ENCODE data around the gene MPL. TPM values are rescaled to one million over a fixed set of nuclear protein-coding genes. Genes with fewer than 3 reads are reported as not detected.

The MPL gene
- total and polyA plus RNA-seq, 10 of the 15 experiments (the other 5 are each of a cell fraction or from before 2014, with no cell fraction given), result not detected

DNA sequence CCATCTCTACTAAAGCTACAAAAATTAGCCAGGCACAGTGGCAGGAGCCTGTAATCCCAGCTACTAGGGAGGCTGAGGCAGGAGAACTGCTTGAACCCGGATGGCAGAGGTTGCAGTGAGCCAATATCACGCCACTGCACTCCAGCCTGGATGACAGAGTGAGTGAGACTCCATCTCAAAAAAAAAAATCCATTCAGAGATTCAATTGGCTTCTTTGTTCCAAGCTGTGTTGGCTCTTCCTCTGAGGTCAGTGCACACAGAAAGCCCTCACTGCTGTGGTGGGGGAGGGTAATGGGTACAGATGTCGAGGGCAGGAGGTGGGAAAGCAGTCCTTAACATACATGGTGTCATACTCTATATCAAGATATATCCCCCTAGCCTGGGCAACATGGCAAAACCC is 22.1 kb upstream of the MPL start:
- ChIA-PET POLR2A (no interaction called here), RAD21 (ENCODE audit: unreplicated experiment) (no interaction called here), CTCF (interaction anchor here (1.4 kb wide), 2 partner anchors 26 to 77 kb away, joined by 3 to 4 read pairs; no protein-coding TSS in a partner anchor), SMC1A (ENCODE audit: uncharacterized antibody, unreplicated experiment) (interaction anchor here (0.8 to 1.5 kb wide), 2 partner anchors 15 to 20 kb away, joined by 3 to 5 read pairs; no protein-coding TSS in a partner anchor)
- Histone ChIP-seq H3K9me3 (replicated peaks; ENCODE audit: control insufficient read depth, insufficient read depth, low read length) (no peaks in the 10 kb centered on the region), H3K79me2 (ENCODE audit: control insufficient read depth, insufficient read depth, low read length) (no peaks in the 10 kb centered on the region), H4K20me1 (ENCODE audit: control insufficient read depth, insufficient read depth) (no peaks in the 10 kb centered on the region), H3K36me3 (ENCODE audit: control insufficient read depth in 2 of 2, insufficient read depth in 2 of 2, low read length in 1 of 2) (no peaks in the 10 kb centered on the region), H3K4me2 (ENCODE audit: control insufficient read depth, insufficient read depth) (no peak overlapping the region), H3K27ac (ENCODE audit: control insufficient read depth, insufficient read depth) (no peak overlapping the region), H3K4me1 (ENCODE audit: control insufficient read depth, insufficient read depth, low read length) (no peaks in the 10 kb centered on the region), H3K4me3 (no peak overlapping the region), H3K27me3 (replicated peaks in 1 of 2; ENCODE audit: control insufficient read depth in 2 of 2, insufficient read depth in 2 of 2, low read length in 1 of 2) (no peaks in the 10 kb centered on the region), H2AFZ (ENCODE audit: control insufficient read depth, low read depth, low read length) (no peak overlapping the region), H3K9ac (ENCODE audit: control insufficient read depth, insufficient read depth, low read length) (no peak overlapping the region)
- WGBS (ENCODE audit: insufficient coverage, insufficient replicate concordance, low lambda C conversion rate, missing lambda C conversion rate), result 0% methylated on average over 3 of the region's 3 CpGs
- no peak for FAIRE-seq
- intact Hi-C loops (cut with micrococcal nuclease; ENCODE audit: unreplicated experiment), result no loop called here
- no peak for DNase-seq (ENCODE audit: low read depth, low spot score)
- no peak for TF ChIP-seq SUPT20H (IDR thresholded peaks at IDR 0.05; ENCODE audit: borderline replicate concordance, control insufficient read depth, low read depth, low read length)
- no peak for TF ChIP-seq DPF2 (IDR thresholded peaks at IDR 0.05)
- no peak for TF ChIP-seq HDAC6 (IDR thresholded peaks at IDR 0.05; ENCODE audit: unreplicated experiment)
- TF ChIP-seq STAT3 (IDR thresholded peaks at IDR 0.05; ENCODE audit: low read depth, low read length), result no peak
- no peak for TF ChIP-seq RFX5 (IDR thresholded peaks at IDR 0.05; ENCODE audit: low read depth, low read length)
- TF ChIP-seq CHD2 (IDR thresholded peaks at IDR 0.05; ENCODE audit: borderline replicate concordance, low read depth, low read length), result no peak
- TF ChIP-seq, protein P1, sequence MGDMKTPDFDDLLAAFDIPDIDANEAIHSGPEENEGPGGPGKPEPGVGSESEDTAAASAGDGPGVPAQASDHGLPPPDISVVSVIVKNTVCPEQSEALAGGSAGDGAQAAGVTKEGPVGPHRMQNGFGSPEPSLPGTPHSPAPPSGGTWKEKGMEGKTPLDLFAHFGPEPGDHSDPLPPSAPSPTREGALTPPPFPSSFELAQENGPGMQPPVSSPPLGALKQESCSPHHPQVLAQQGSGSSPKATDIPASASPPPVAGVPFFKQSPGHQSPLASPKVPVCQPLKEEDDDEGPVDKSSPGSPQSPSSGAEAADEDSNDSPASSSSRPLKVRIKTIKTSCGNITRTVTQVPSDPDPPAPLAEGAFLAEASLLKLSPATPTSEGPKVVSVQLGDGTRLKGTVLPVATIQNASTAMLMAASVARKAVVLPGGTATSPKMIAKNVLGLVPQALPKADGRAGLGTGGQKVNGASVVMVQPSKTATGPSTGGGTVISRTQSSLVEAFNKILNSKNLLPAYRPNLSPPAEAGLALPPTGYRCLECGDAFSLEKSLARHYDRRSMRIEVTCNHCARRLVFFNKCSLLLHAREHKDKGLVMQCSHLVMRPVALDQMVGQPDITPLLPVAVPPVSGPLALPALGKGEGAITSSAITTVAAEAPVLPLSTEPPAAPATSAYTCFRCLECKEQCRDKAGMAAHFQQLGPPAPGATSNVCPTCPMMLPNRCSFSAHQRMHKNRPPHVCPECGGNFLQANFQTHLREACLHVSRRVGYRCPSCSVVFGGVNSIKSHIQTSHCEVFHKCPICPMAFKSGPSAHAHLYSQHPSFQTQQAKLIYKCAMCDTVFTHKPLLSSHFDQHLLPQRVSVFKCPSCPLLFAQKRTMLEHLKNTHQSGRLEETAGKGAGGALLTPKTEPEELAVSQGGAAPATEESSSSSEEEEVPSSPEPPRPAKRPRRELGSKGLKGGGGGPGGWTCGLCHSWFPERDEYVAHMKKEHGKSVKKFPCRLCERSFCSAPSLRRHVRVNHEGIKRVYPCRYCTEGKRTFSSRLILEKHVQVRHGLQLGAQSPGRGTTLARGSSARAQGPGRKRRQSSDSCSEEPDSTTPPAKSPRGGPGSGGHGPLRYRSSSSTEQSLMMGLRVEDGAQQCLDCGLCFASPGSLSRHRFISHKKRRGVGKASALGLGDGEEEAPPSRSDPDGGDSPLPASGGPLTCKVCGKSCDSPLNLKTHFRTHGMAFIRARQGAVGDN (IDR thresholded peaks at IDR 0.05), result no peak
- ATAC-seq, result no peak
- BruUV-seq (replicated peaks), result no TSS peak
- in situ Hi-C loops (cut with MboI), result no loop called here

Measured in GM12878 (cell line).